HG03139 (cell line): ENCODE results near the gene KCNQ1.

Experiments
- ATAC-seq: cut with Tn5 transposase; IDR thresholded peaks from one replicate; pipeline ENCODE4 v1.9.1; 2021; ENCODE audit not compliant: unreplicated experiment

KCNQ1 gene

GRCh38 chr11:2813968-2814367 lies 369.2 kb downstream of the KCNQ1 start:
- no peak for ATAC-seq

- ATAC-seq, result no peak
Measured at GRCh38 chr11:2814751-2815150, 369.9 kb downstream of the KCNQ1 start.

- ATAC-seq, result no peak
Measured at GRCh38 chr11:2815762-2816496, 371.1 kb downstream of the KCNQ1 start.

- ATAC-seq, result no peak
Measured at GRCh38 chr11:2816523-2816922, 371.7 kb downstream of the KCNQ1 start.

- ATAC-seq, result no peak
Measured at GRCh38 chr11:2816941-2817421, 372.2 kb downstream of the KCNQ1 start.

- no peak for ATAC-seq
Measured at GRCh38 chr11:2817431-2817830, 372.6 kb downstream of the KCNQ1 start.

GRCh38 chr11:2818021-2818420 lies 373.2 kb downstream of the KCNQ1 start:
- ATAC-seq, result no peak

- no peak for ATAC-seq
Measured at GRCh38 chr11:2818503-2818902, 373.7 kb downstream of the KCNQ1 start.

- ATAC-seq, result no peak
Measured at GRCh38 chr11:2819316-2819715, 374.5 kb downstream of the KCNQ1 start.

GRCh38 chr11:2820976-2821375 lies 376.2 kb downstream of the KCNQ1 start:
- no peak for ATAC-seq

- no peak for ATAC-seq
Measured at GRCh38 chr11:2821891-2822290, 377.1 kb downstream of the KCNQ1 start.

GRCh38 chr11:2824851-2825250 lies 380.0 kb downstream of the KCNQ1 start:
- ATAC-seq, result no peak

- ATAC-seq, result no peak
Measured at GRCh38 chr11:2825261-2825888, 380.6 kb downstream of the KCNQ1 start.

- ATAC-seq, result no peak
Measured at GRCh38 chr11:2825889-2826678, 381.3 kb downstream of the KCNQ1 start.

- ATAC-seq, result no peak
Measured at GRCh38 chr11:2826679-2827056, 381.9 kb downstream of the KCNQ1 start.

- no peak for ATAC-seq
Measured at GRCh38 chr11:2827256-2827655, 382.4 kb downstream of the KCNQ1 start.

- ATAC-seq, result no peak
Measured at GRCh38 chr11:2827792-2828191, 383.0 kb downstream of the KCNQ1 start.

- no peak for ATAC-seq
Measured at GRCh38 chr11:2828585-2829330, 383.9 kb downstream of the KCNQ1 start.

GRCh38 chr11:2830030-2830812 lies 385.4 kb downstream of the KCNQ1 start:
- ATAC-seq, result no peak

- no peak for ATAC-seq
Measured at GRCh38 chr11:2830886-2831285, 386.1 kb downstream of the KCNQ1 start.
